Erythroblast (primary cell): Measurements from ENCODE around the gene DDX4.

Source experiments
- GATA1 ChIP-seq: IDR thresholded peaks from 2 replicates; pipeline ENCODE4 v1.6.1; 2011; ENCODE audit warnings: low read depth, mild to moderate bottlenecking, control low read depth, low read length, moderate library complexity
- POLR2A ChIP-seq: IDR thresholded peaks from 2 replicates; pipeline ENCODE4 v1.6.1; 2011; ENCODE audit warnings: mild to moderate bottlenecking, low read length

DNA sequence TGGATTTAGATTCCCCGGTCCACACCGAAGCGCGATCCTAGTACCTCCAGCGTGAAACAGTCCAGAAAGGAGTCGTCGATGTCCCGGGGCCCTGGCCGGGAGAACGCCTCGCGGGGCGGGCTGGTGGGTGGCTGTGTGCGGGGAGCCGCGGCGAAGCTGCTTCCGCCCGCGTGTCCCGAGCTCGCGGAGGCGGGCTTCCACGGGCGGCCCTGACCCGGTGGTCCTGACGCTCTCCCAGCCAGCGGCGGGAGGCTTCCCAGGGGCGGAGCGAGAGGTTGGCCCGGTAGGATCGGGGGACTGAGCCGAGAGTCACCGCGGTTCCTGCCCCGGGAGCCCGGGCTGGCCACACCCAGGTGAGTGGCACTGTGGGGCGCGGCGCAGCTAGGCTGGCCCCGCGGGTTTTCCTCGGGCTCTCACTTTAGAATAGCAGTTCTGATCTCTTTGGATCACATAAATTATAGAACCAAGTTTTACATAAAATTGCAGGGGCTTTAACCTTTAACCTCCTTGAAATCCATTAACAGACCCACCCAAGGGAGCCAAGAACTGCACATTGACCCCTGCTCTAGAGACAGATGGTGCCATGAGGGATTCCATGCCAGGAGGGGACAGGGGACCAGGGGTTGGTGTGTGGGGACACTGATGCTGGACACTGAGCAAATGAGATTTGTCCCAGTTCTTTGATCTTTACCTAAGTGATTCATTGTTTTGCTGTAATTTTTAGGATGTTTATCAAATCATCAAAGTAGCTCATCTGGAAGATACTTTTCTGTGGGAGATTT lies 84.1 kb downstream of the DDX4 start:
- no peak for TF ChIP-seq POLR2A
- TF ChIP-seq GATA1 = no peak
